Measurements from ENCODE around the gene LRPPRC. TPM values are rescaled to one million over a fixed set of nuclear protein-coding genes. Genes with fewer than 3 reads are reported as not detected.

Gene LRPPRC
- polyA plus RNA-seq, 1 experiment = 86.9 TPM

GRCh38 chr2:43840965-43841364, 154.8 kb downstream of the LRPPRC start:
- DNase-seq (ENCODE audit: low read depth, low spot score) = no peak
- Histone ChIP-seq H3K27me3 (ENCODE audit: control insufficient read depth, insufficient read depth, low read length) (peaks cover 26% of the 10 kb centered on the region), H3K9me3 (ENCODE audit: control insufficient read depth, insufficient read depth, low read length) (no peaks in the 10 kb centered on the region), H3K4me3 (ENCODE audit: low read depth, low read length) (no peak overlapping the region), H3K27ac (ENCODE audit: low read depth, low read length) (no peak overlapping the region)
- CTCF ChIA-PET = no interaction called here
- POLR2A ChIA-PET = no interaction called here
- no peak for TF ChIP-seq CTCF (IDR thresholded peaks at IDR 0.05; ENCODE audit: low read depth, low read length)

GRCh38 chr2:43839776-43840564, 155.8 kb downstream of the LRPPRC start:
- H3K27ac ChIP-seq (ENCODE audit: low read depth, low read length) = no peak overlapping the region
- H3K9me3 ChIP-seq (ENCODE audit: control insufficient read depth, insufficient read depth, low read length) = no peaks in the 10 kb centered on the region
- POLR2A ChIA-PET = no interaction called here
- DNase-seq (ENCODE audit: low read depth, low spot score) = no peak
- H3K27me3 ChIP-seq (ENCODE audit: control insufficient read depth, insufficient read depth, low read length) = peaks cover 24% of the 10 kb centered on the region
- H3K4me3 ChIP-seq (ENCODE audit: low read depth, low read length) = no peak overlapping the region
- CTCF ChIA-PET = no interaction called here
- no peak for TF ChIP-seq CTCF (IDR thresholded peaks at IDR 0.05; ENCODE audit: low read depth, low read length)

GRCh38 chr2:43838560-43839267, 157.1 kb downstream of the LRPPRC start, which contains the start of the genes ABCG5 and ABCG8:
ABCG5 (minus strand) TSS chr2:43838839; CDS start chr2:43838679, 160 bp downstream.
ABCG8 (plus strand) TSS chr2:43838971; CDS start chr2:43839054, 83 bp downstream.
- CTCF ChIA-PET = no interaction called here
- no peak for TF ChIP-seq CTCF (IDR thresholded peaks at IDR 0.05; ENCODE audit: low read depth, low read length)
- H3K4me3 ChIP-seq (ENCODE audit: low read depth, low read length) = no peak within 1 kb of the TSS
- H3K9me3 ChIP-seq (ENCODE audit: control insufficient read depth, insufficient read depth, low read length) = no peaks in the 10 kb centered on the region
- DNase-seq (ENCODE audit: low read depth, low spot score) = no peak
- peaks cover 27% of the 10 kb centered on the region for H3K27me3 ChIP-seq (ENCODE audit: control insufficient read depth, insufficient read depth, low read length)
- POLR2A ChIA-PET = no interaction called here
- no peak within 1 kb of the TSS for H3K27ac ChIP-seq (ENCODE audit: low read depth, low read length)

- CTCF ChIA-PET = no interaction called here
Measured at GRCh38 chr2:43837831-43838559, 157.8 kb downstream of the LRPPRC start.

More at GRCh38 chr2:43837831-43838559, 157.8 kb downstream of the LRPPRC start:
- no peak for TF ChIP-seq CTCF (IDR thresholded peaks at IDR 0.05; ENCODE audit: low read depth, low read length)
- Histone ChIP-seq H3K4me3 (ENCODE audit: low read depth, low read length) (no peak overlapping the region), H3K27ac (ENCODE audit: low read depth, low read length) (no peak overlapping the region), H3K9me3 (ENCODE audit: control insufficient read depth, insufficient read depth, low read length) (no peaks in the 10 kb centered on the region), H3K27me3 (ENCODE audit: control insufficient read depth, insufficient read depth, low read length) (peaks cover 27% of the 10 kb centered on the region)
- POLR2A ChIA-PET = no interaction called here
- no peak for DNase-seq (ENCODE audit: low read depth, low spot score)
